SIG-M5 treated with dmso at 0.1 percent for 504 hours (cell line): ENCODE measurements around the gene NECTIN1.

Experiments used
- DNase-seq: peaks from one replicate; lab custom pipeline; 2025; ENCODE audit not compliant: unreplicated experiment; lab: John Stamatoyannopoulos, UW

Gene NECTIN1

DNA sequence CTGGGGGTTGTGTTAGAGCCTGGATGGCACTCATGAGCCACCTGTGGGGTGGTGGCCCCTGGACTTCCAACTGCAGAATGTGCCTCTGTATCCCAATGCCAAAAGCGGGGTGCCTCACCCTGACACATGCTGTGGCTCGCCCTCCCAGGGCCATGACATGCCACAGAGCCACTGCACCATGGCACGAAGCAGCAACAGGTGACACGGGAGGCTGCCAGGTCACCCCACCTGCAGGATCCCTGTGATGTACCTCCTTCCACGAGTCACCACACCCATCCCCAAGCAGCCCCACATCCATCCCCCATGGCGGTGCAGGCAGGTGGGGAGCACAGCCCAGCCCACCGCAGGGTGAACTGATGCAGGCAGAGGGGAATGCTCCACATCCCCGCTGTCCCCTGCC lies 14.8 kb downstream of the NECTIN1 start:
- no peak for DNase-seq

DNA sequence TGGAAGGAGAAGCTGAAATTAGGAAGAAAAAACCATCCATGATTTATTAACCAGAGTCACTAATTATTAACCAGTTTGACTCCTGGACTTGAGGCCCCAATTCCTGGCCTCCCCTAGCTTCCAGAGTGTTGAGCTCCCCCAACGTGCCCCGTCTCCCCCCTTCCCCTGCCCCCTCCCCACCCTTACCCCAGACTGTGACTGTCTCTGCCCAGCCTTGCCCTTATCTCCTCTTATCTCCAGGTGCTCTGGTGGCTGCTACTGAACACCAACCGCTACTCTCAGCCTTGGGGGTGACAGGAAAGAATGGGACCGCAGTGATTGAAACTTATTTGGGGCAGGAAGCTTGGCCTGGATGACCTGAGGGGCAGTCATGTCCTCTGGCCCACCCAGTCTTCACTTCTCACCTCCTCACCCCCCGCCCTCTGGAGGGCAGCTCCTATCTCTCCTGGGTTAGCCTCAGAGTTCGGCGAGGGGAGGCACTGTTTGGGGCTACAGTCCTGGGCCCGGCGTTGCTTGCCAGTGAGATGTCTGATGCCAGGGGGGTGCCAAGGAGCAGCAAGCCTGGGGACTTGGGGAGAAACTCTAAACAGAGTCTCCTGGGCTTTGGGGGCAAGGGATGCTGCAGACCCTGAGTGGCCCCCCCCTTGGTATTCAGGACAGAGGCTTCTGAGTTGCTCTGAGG lies 15.5 kb downstream of the NECTIN1 start:
- no peak for DNase-seq

DNA sequence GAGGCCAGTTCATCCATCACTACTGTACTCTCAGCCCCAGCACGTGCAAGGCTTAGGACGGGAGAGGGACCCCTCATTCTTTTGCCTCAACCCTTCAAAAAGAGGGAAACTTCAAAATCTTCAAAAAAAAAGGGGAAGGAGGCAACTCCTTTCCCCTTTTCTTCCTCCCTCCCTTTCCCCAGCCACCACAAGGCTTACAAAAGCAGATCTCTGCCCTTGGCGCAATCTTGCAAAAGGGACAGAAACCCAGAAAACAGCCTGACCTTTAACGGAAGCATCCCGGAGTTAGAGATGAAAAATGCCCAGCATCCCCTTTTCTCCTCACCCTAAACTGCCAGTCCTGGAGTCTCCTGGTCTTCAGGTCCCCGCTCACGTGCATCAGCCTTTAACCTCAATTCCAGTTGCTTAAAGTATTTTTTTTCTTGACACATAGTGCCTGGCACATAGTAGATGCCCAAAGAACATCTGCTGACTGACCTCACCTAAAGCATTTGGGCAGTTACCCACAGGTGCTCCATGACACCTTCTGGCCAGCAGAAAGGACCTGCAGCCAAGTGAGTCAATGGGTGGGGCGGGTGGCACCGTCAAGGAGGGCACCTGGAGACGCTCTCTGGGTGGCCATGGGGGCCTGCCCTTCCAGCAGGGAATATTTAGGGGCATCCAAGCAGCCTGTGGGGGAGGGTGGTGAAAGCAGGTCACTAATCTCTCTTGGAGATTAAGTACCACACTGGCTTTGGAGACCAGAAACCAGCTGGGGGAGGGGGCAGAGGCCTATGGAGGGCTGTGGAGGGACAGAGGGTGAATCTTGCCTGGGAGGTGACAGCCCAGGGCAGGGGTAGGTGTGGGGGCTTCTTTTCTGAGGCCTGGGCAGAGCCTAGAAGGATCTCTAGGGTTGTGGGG lies 16.3 kb downstream of the NECTIN1 start:
- peak; percentile 65 for DNase-seq

DNA sequence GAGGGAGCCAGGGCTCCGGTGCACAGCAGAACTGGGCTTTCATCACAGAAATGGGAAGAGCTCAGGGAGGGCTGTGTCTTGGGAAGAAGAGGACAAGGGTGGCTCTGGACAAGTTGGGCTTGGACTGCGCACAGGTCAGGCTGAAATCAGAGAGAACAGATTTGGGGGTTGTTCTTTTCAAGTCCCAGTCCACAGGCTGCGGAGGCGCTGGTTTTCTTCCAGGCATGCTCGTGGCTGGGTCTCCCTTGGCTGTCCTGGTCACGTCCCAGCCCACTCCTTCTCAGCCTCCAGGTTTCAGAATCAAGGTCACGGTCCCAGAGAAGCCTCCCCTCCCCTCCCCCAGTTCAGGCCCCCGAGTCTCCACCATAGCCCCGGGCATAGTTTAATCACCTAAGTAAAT lies 17.0 kb downstream of the NECTIN1 start:
- no peak for DNase-seq

DNA sequence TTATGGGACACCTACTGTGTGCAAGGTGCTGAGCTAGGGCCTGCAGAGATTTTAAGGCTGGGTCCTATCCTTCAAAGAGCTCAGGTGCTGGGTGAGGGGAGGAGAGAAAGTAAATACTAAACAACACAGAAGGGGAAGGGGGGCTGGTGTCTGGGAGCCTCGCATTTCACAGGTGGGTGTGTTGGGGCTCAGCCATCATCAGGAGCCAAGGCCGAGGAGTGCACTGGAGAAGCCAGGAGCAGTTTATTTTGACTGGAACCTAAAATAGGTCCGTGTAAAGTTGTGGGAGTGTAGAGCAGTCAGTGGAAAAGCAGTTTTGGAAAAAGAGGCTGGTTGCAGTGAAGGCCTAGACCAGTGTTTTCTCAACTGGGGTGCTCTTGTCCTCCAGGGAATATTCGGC lies 17.5 kb downstream of the NECTIN1 start:
- DNase-seq = no peak

DNA sequence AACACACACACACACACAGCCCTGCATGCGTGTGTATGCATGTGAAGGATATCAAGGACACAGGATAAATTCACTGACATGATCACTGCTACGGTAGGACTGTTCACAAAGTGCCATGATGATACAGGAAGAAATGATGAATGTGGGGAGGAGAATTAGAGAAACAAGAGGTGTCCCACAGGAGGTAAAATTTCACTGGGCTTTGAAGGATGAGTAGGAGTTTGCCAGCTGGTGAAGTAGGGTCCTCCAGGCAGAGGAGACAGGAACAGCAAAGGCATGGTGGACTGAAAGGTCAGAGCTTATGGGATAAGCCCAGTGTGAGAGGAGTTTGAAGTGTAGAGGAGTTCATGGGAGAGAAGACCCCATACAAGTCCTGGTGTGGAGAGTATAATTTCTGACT lies 18.6 kb downstream of the NECTIN1 start:
- no peak for DNase-seq

DNA sequence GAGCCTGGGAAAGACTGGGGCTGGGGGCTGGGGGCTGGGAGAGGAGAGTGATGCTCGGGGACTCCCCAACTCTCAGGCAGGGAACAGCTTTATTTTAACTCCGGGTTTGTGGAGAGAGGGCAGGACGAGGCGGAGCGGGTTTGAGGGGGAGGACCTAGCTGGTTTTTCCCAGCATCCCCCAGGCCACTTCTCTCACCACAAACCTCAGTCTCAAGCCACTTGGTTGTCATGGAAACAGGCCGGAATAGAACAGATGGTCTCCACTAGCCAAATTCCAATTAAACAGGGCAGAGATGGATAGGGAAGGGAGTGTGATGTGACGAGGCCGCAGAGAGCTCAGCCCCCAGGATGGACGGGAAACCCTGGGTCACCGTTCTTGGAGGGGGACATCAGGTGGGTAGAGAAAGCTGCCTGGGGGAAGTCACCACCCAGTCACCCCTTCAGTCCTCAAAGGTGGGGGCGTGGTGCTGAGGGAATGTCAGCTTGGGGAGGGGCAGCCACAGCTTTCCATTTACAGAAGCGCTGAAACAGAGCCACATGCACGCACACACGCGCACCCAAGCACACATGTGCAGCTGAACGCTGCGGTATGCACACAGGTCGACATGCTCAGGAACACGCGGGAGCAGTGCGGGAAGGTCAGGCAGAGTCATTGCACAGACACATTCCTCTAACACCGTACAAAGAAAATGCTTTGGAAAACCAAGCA lies 19.2 kb downstream of the NECTIN1 start:
- DNase-seq = no peak

DNA sequence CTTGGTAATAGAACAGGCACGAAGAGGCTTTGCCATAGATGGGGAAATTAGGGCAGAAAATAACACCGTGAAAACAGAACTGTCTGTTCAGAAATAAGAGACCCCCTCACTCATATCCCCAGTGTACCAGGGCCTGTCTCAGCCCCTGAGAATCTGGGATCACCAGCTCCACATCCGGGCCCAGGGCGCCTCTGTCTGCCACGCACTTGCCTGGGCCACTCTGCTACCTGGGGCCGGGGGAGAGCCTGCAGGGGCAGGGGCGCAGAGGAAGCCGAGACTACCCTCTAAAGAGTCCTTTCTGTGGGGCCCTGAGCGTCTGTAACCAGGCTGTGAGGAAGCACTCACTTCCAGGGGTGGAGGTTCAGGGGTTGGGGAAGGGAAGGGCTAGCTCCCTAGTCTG lies 19.8 kb downstream of the NECTIN1 start:
- no peak for DNase-seq

DNA sequence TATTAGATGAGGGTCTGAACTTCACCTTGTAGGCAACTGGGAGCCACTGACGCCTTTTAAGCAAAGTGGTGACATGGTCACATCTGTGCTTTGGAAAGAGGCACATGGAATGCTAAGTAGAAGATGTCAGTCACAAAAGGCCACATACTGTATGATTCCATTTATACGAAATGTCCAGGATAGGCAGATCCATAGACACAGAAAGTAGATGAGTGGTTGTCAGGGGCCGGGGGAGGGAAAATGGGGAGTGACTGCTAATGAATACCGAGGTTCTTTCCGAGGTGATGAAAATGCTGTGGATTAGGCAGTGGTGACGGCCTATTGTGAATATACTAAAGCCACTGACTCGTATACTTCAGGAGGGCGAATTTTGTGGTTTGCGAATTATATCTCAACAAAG lies 20.6 kb downstream of the NECTIN1 start:
- DNase-seq = no peak

DNA sequence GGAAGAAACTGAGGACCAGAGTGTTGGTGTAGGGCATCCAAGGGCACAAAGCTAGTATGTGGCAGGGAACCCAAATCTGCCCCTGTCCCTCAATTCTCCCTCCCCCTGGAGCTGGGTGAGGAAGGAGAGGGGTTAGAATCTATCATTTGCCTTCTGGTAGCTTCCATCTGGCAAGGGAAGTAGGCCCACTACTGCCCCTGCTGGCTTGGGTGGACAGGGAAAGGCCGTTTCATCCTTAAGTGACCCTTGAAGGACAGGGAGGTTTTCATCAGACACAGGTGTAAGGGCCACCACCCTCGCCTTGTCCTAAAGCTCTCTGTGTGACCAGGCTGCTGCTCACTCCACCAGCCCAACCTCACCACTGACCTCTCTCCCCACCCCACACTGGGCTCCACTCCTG lies 22.1 kb downstream of the NECTIN1 start:
- DNase-seq = no peak

DNA sequence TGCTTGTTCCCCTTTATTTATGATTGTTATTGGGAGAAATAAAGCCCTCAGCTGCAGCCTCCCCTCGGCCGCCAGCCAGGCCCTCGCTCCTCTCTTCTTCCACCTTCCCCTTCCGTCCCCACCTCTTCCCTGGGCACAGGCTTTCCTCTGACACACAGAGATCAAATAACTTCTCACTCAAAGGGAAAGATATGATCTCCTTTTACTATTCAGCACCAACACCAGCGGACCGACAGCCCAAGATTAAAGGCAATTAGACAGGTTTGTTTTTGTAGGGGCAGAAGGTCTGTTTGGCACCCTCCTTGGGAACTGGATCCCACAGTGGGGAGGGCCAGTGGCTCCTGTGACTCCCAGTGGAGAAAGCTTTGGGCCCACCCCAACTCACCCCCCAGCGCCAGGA lies 23.0 kb downstream of the NECTIN1 start:
- DNase-seq = no peak

DNA sequence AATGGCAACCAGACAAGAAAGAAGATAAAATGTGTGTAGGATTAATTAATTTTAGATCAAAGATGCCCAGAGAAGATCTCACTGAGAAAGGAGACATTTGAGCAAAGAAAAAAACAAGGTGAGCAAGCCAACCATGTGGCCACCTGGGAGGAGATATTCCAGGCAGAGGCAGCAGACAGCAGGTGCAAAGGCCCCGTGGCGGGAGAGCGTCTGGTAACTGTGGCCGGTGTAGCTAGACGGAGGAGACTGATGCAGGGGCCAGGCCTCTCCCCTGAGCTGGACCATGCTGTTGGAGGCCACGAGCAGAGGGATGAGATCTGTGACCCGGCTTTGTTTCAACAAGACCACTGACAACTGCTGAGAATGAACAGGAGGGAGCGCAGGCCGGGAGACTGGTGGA lies 23.6 kb downstream of the NECTIN1 start:
- no peak for DNase-seq

DNA sequence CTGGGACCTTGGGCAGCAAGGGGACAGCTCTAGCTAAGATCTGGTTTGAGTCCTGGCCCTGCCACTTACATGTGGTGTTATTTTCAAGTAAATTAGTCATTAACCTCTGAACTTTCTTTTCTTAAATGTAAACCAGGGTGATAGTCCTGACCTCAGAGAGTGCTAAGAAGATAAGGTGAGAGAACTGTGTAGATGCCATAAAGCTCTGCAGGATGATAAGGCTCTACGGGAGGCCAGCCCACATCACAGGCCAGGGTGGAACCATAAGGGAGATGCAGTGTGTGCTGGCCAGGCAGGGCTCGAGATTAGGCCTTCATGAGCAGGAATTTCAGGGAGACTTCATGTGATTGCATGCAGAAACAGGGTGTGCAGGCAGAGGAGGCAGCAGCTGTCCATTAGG lies 24.2 kb downstream of the NECTIN1 start:
- DNase-seq = no peak

DNA sequence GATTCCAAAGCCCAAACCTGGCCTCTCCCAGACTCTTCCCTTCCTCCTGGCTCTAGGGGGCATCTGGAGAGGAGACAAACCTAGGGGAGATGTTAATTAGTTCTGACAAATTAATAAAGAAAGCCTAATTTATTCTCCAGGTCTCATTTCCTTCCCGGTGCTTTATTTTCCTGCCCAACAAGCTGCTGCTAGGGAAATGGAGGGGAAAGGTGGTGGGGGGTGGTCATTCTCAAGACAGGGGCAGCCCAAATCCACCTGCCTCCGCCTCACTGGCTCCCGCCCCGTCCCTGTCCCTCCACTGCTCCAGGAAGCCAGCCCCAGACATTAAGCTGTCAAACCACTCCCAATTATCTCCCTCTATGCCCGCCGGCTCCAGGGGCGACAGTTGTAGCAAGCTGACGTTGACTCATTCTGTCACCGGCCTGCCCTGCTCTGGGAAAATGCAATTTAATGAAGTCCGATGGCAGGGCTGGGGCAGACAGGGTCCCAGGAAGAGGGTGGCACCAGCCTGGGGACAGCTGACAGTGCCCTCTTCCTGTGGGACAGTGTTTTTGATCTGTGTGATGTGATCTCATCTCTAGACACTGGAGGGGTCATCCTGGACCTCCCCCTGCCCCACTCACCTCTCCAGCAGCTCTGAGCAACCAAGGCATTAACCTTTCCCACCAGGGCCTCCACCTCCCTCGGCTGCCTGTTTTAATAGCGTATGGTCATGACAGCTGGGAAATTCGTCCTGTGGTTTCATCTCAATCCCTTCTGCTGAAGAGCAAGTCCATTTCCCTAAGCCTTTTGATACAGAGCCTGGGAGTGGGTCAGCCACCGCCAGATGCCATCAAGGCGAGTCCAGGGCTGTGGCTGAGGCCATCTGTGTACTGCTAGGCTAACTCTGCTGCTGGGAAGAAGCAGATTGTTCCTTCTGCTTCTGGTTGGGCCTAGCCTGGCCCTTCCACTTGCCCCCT lies 27.1 kb downstream of the NECTIN1 start:
- no peak for DNase-seq

DNA sequence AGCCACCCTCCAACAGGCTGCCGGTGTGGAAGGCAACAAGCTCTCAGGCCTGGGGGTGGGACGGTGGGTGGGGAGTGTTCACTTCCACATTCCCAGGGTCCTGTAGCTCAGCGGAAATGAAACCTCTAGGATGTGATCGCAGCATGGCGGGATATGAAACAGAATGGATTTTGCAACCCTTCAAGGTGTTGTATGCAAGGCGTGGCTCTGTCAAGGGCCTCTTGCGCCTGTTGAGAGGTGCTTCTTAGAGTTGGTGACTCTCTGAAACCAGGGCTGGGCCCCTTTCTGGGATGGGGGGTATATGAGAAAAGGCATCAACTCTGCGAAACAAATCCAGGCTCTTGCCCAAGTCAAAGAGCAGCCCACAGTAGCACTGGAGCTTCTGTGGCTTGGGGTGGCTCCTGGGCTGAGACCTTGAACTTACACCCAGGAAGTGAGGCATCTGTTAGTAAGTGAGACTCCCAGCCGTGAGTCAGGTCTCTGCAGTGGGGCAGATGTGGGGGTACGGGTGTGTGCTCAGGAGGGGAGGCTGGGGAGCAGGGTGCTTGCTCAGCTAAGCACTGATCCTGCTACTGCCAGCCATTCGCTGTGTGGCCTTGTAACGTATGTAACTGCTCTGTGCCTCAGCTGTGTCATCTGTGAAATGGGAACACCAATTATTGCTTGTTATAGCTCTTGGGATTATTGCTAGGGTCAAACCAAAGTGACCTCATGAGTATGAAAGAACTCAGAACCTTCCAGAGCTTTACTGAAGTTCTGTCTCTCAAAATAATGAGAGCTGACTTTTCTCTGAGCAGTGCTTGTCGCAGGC lies 28.3 kb downstream of the NECTIN1 start:
- DNase-seq = no peak

DNA sequence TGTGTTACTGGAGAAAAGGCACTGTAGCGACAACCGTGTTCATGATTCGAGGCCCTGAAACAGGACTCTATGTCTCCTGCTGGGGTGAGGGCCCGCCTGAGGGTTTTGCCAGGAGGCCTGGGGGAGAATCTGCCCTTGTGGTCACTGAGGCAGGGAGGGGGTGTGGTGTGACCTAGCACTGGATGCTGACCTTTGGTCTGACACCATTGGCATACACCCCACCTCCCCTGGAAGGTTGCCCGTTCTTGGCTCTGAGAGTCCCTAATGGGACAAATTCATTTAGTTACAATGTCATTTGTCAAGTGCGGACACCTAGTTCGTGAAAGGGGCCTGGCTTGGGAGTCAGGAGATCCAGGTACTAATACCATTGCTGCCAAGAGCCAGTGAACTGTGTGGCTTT lies 29.0 kb downstream of the NECTIN1 start:
- DNase-seq = no peak

DNA sequence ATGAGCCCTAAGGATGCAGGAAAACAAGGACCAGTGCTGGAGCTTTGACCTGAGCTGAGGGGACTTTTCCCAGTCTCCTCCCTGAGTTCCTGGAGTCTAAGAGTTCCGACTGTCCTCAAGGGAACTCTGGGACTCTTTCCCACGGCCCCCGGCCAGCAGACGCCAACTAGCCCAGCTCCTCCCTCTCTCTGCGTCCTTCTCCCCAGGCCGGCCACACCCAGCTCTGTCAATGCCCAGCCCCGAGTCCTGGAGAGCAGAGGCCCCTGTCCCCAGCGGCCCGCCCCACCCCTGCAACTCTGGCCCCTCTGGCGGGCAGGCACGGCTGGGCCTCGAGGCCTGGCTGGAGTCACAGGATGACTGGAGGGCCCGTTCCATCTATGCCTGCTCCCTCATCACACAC lies 29.8 kb downstream of the NECTIN1 start:
- DNase-seq = no peak

DNA sequence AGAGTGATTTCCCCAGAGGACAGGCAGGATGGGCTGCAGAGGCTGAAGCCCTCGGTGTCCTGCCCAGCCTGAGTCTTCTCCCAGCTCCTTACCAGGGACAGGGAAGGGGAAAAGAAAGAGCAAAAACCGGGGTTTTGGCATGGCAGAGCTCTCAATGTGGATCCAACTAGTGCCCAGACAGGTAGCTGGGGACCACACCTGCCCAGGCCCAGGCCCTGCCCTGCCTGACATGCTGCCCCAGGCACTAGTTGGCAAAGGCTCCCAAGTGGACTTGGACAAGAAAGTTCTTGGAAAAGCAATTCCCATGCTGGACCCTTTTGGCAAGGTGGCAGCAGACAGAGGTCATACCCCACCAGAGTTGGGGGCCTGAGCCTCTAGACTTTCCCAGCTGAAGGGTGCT lies 31.1 kb downstream of the NECTIN1 start:
- no peak for DNase-seq

DNA sequence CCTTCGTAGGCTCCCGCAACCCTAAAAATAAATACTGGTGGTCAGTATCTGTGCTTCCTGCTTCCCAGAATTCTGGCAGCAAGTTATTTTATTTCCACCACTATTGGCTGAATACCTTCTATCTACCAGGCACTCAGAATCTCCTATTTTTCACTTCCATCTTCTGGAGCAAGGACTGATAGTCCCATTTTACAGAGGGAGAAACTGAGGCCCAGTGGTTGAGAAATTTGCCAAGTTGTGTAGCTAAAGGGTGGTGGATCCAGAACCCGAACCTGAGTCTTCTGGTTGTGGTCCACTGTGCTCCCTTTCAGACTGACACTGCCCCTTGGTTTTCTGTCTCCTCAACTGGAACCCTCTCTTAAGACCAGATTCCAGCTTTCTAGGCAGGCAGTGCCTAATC lies 31.6 kb downstream of the NECTIN1 start:
- no peak for DNase-seq
